ENCODE measurements around the gene CADM2. TPM values are rescaled to one million over a fixed set of nuclear protein-coding genes. Genes with fewer than 3 reads are reported as not detected.

CADM2 gene
- total RNA-seq, 1 experiment from 2014 or later: 0.47 TPM

- Histone ChIP-seq H3K27me3 (ENCODE audit: low read length) (peaks cover 16% of the 10 kb centered on the region), H3F3A (ENCODE audit: low read length, unreplicated experiment) (no peaks in the 10 kb centered on the region), H3K9me2 (replicated peaks; ENCODE audit: low read length) (no peaks in the 10 kb centered on the region), H3K4me3 (ENCODE audit: low read length) (no peak overlapping the region), H3K79me2 (ENCODE audit: low read length) (no peaks in the 10 kb centered on the region), H3K9me3 (ENCODE audit: low read length) (no peaks in the 10 kb centered on the region), H4K20me1 (ENCODE audit: low read length) (no peaks in the 10 kb centered on the region), H2AFZ (ENCODE audit: low read length) (no peak overlapping the region), H3K4me1 (ENCODE audit: insufficient read depth, low read length) (0 out of 2 replicates have a peak, but pooled peaks cover under 1% of the 10 kb centered on the region), H3K9ac (ENCODE audit: low read length) (no peak overlapping the region), H3K27ac (ENCODE audit: low read length) (no peak overlapping the region), H3K36me3 (ENCODE audit: low read depth, low read length) (no peaks in the 10 kb centered on the region), H3K4me2 (ENCODE audit: low read length) (no peak overlapping the region)
- ChIA-PET POLR2A (ENCODE audit: unreplicated experiment) (no interaction called here), CTCF (interaction anchor here (0.7 to 1.1 kb wide), 2 partner anchors 50 to 417 kb away, joined by 3 read pairs; no protein-coding TSS in a partner anchor)
- ATAC-seq: peak; percentile 94
- DNase-seq: peak; percentile 47
- peak; percentile 60 for TF ChIP-seq CTCF (conservative IDR thresholded peaks at IDR 0.05; ENCODE audit: low read depth, low read length)
- no peak for TF ChIP-seq EZH2 (IDR thresholded peaks at IDR 0.05; ENCODE audit: low read length, unreplicated experiment)
- no peak for TF ChIP-seq EZH2phosphoT487 (IDR thresholded peaks at IDR 0.05; ENCODE audit: borderline replicate concordance, low read length)
- no TSS peak for BruUV-seq (replicated peaks)
- intact Hi-C loops (cut with micrococcal nuclease): loop anchor here (1.0 to 5.0 kb wide), 3 partner anchors 138 to 417 kb away; no protein-coding TSS in a partner anchor
These were observed 6.4 kb downstream of the CADM2 start for GRCh38 chr3:84965141-84965540.

DNA sequence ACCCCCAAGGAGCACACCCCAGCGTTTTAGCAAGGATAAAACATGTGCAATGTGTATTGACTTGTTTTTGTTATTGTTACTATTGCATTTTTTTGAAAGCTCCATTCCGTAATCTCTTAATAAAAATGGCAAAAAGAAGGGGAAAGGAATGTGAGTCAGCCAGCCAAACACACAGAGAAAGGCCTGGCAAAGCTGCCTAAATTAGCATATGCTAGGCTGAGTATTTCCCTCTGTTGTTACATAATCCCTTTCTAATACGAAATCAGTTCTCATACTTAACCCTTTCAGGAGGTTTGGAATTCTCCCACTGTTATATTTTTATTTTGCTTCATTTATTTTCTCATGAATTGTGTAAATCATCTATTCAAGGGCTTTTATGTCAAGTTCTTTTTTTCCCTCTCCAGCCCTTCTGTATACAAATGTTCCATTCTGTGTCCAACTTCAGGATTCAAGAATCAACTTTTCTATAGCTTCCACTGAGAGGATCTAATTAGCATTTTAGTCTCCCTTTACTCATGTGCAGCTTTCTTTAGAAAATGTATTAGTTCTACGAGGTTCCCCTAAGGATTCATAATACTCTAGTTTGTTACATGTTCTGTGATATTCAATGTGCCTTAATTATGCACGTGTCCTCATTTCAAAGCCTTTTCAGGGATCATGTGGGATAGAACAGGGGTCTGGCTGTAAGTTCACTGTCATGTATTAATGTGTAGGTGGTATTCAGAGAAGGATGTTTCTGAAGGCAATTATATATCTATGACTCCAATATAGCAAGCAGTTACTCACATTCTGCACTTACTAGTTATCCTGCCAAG lies 9.2 kb downstream of the CADM2 start:
- Histone ChIP-seq H3K4me2 (ENCODE audit: low read length) (no peak overlapping the region), H3K27ac (ENCODE audit: low read length) (no peak overlapping the region), H3K79me2 (ENCODE audit: low read length) (no peaks in the 10 kb centered on the region), H3K9ac (ENCODE audit: low read length) (no peak overlapping the region), H3K9me2 (replicated peaks; ENCODE audit: low read length) (no peaks in the 10 kb centered on the region), H2AFZ (ENCODE audit: low read length) (no peak overlapping the region), H3F3A (ENCODE audit: low read length, unreplicated experiment) (no peaks in the 10 kb centered on the region), H3K9me3 (ENCODE audit: low read length) (no peaks in the 10 kb centered on the region), H3K4me3 (ENCODE audit: low read length) (no peak overlapping the region), H4K20me1 (ENCODE audit: low read length) (no peaks in the 10 kb centered on the region), H3K27me3 (ENCODE audit: low read length) (peaks cover 19% of the 10 kb centered on the region), H3K4me1 (ENCODE audit: insufficient read depth, low read length) (no peaks in the 10 kb centered on the region), H3K36me3 (ENCODE audit: low read depth, low read length) (no peaks in the 10 kb centered on the region)
- ATAC-seq (peak; percentile 51; the same call in 1 of the 2 replicates), DNase-seq (no peak)
- POLR2A ChIA-PET (ENCODE audit: unreplicated experiment): no interaction called here
- TF ChIP-seq EZH2 (IDR thresholded peaks at IDR 0.05; ENCODE audit: low read length, unreplicated experiment) (no peak), EZH2phosphoT487 (IDR thresholded peaks at IDR 0.05; ENCODE audit: borderline replicate concordance, low read length) (no peak), CTCF (conservative IDR thresholded peaks at IDR 0.05; ENCODE audit: low read depth, low read length) (no peak)
- intact Hi-C loops (cut with micrococcal nuclease): loop anchor here (5.0 kb wide), 2 partner anchors 141 to 406 kb away; no protein-coding TSS in a partner anchor
- no TSS peak for BruUV-seq (replicated peaks)
- CTCF ChIA-PET: no interaction called here

DNA sequence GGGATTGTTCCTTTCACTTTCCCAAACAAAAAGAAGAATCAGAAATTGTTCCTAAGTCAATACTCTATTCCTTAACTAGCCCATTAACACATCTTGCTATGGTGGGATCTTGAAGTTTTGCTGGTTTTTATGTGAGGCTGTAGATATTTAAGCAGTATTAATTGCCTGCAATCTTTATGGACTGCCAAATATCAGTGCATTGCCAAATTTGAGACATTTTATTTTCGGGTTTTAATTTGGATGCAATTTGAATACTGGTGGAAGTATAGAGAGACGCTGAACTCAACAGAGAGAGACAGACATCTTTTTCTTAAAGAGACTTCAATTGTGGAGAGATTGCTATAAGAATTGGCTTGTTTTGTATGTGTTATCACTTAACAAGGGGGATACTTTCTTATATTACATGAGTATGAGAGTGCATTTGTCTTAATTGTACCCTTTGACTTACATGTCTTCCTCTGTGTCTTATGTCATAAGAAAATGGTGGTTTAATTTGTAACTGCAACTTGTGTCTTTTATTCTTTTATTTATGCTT lies 10.0 kb downstream of the CADM2 start:
- intact Hi-C loops (cut with micrococcal nuclease): loop anchor here (5.0 kb wide), 2 partner anchors 141 to 406 kb away; no protein-coding TSS in a partner anchor
- no peak for ATAC-seq

More for the DNA sequence above, 10.0 kb downstream of the CADM2 start:
- H3K4me1 ChIP-seq (ENCODE audit: insufficient read depth, low read length): no peaks in the 10 kb centered on the region
- no peaks in the 10 kb centered on the region for H3K9me3 ChIP-seq (ENCODE audit: low read length)
- H3F3A ChIP-seq (ENCODE audit: low read length, unreplicated experiment): no peaks in the 10 kb centered on the region
- POLR2A ChIA-PET (ENCODE audit: unreplicated experiment): no interaction called here
- H3K9me2 ChIP-seq (replicated peaks; ENCODE audit: low read length): no peaks in the 10 kb centered on the region
- H3K4me2 ChIP-seq (ENCODE audit: low read length): no peak overlapping the region
- H3K4me3 ChIP-seq (ENCODE audit: low read length): no peak overlapping the region
- TF ChIP-seq EZH2phosphoT487 (IDR thresholded peaks at IDR 0.05; ENCODE audit: borderline replicate concordance, low read length) (no peak), CTCF (conservative IDR thresholded peaks at IDR 0.05; ENCODE audit: low read depth, low read length) (no peak), EZH2 (IDR thresholded peaks at IDR 0.05; ENCODE audit: low read length, unreplicated experiment) (no peak)
- H3K27me3 ChIP-seq (ENCODE audit: low read length): peaks cover 19% of the 10 kb centered on the region
- no peaks in the 10 kb centered on the region for H3K79me2 ChIP-seq (ENCODE audit: low read length)
- CTCF ChIA-PET: no interaction called here
- BruUV-seq (replicated peaks): no TSS peak
- no peak overlapping the region for H3K9ac ChIP-seq (ENCODE audit: low read length)
- no peaks in the 10 kb centered on the region for H3K36me3 ChIP-seq (ENCODE audit: low read depth, low read length)
- no peaks in the 10 kb centered on the region for H4K20me1 ChIP-seq (ENCODE audit: low read length)
- H3K27ac ChIP-seq (ENCODE audit: low read length): no peak overlapping the region
- DNase-seq: no peak
- H2AFZ ChIP-seq (ENCODE audit: low read length): no peak overlapping the region
